HepG2 (cell line): Measurements from ENCODE around the gene SEC11A. TPM values are rescaled to one million over a fixed set of nuclear protein-coding genes. Genes with fewer than 3 reads are reported as not detected.
A peak's percentile ranks its signal among the peaks of the same experiment; 100 is the strongest.

Experiments used
- ATAC-seq: fragments of 200-7000 bp; cut with Tn5 transposase; 3 replicates; pipeline ENCODE4 v1.9.1; 2020; ENCODE audit warnings: mild to moderate bottlenecking, moderate library complexity
- BruUV-seq: library from RNA; stranded (reverse); fragments of 400-500 nt; replicated peaks from 2 replicates; lab custom pipeline; 2021; lab: Mats Ljungman, UMichigan
- CTCF ChIA-PET: fragments of 300-600 bp; formaldehyde crosslinking; extraction: SDS; loops from one replicate; lab custom pipeline; 2021; ENCODE audit warnings: low total read pairs, inconsistent platforms, low intra/inter-chr PET ratio; lab: Yijun Ruan, JAX
- POLR2A ChIA-PET: fragments of 350-600 bp; sonication (Branson Sonifier 250); formaldehyde crosslinking; loops from one replicate; lab custom pipeline; 2020; ENCODE audit warnings: antibody characterized with exemption, inconsistent platforms; lab: Yijun Ruan, JAX
- DNase-seq: peaks from one replicate; pipeline ENCODE4 v3.0.0-alpha.2; 2015; ENCODE audit warnings: low spot score
- FAIRE-seq: peaks from 3 replicates; lab custom pipeline; 2011; peaks lifted over from hg19 to GRCh38; lab: Jason Lieb, UNC
- H2AFZ ChIP-seq: one replicate; pipeline ENCODE4 v1.6.1; 2011; ENCODE audit warnings: low read length, inconsistent platforms
- H3K27ac ChIP-seq: fragments of 300-600 bp; 3 replicates; pipeline ENCODE4 v1.8.0; 2011; ENCODE audit warnings: mixed run types, mild to moderate bottlenecking, mixed read lengths, low read length, inconsistent platforms; ENCODE audit not compliant: insufficient read depth; ENCODE audit errors: extremely low read length
- H3K27me3 ChIP-seq, 2 experiments: fragments of 200-600 bp in 1 of 2; 2 replicates in 1 of 2; 3 replicates in 1 of 2; pipeline versions ENCODE4 v1.6.0 to v1.8.0; 2011; ENCODE audit warnings: low read length in 2 of 2, mild to moderate bottlenecking in 2 of 2, moderate library complexity in 2 of 2, inconsistent platforms in 1 of 2; ENCODE audit not compliant: insufficient read depth in 2 of 2, control insufficient read depth in 1 of 2
- H3K36me3 ChIP-seq, 2 experiments: fragments of 200-600 bp in 1 of 2; replicated peaks in 1 of 2; 2 replicates in 1 of 2; 3 replicates in 1 of 2; pipeline versions ENCODE4 v1.5.1 to v1.8.0; 2011; ENCODE audit warnings: low read length in 2 of 2, inconsistent platforms in 1 of 2; ENCODE audit not compliant: insufficient read depth in 2 of 2, control insufficient read depth in 1 of 2
- H3K4me1 ChIP-seq: 2 replicates; pipeline ENCODE4 v1.5.1; 2012; ENCODE audit warnings: low read length, inconsistent platforms; ENCODE audit not compliant: insufficient read depth
- H3K4me2 ChIP-seq: 2 replicates; pipeline ENCODE4 v1.6.0; 2011; ENCODE audit warnings: low read depth, low read length, inconsistent platforms
- H3K4me3 ChIP-seq, 3 experiments: fragments of 200-600 bp in 1 of 3; sonication (generic), shearing (Covaris generic) in 1 of 3; replicated peaks in 1 of 3; 2 replicates each; pipeline ENCODE4 v1.5.1; 2011 to 2016; ENCODE audit warnings: low read length in 3 of 3, inconsistent platforms in 2 of 3, low read depth in 2 of 3, mild to moderate bottlenecking in 2 of 3, control low read depth in 1 of 3, mixed read lengths in 1 of 3; ENCODE audit not compliant: insufficient read depth in 1 of 3
- H3K79me2 ChIP-seq: one replicate; pipeline ENCODE4 v1.6.1; 2011; ENCODE audit warnings: low read length, inconsistent platforms; ENCODE audit not compliant: insufficient read depth
- H3K9ac ChIP-seq: 2 replicates; pipeline ENCODE4 v1.6.0; 2011; ENCODE audit warnings: mild to moderate bottlenecking, low read depth, low read length, inconsistent platforms; ENCODE audit not compliant: insufficient read depth
- H3K9me3 ChIP-seq: 2 replicates; pipeline ENCODE4 v1.5.1; 2012; ENCODE audit warnings: mild to moderate bottlenecking, low read length
- H4K20me1 ChIP-seq: 2 replicates; pipeline ENCODE4 v1.6.0; 2011; ENCODE audit warnings: inconsistent platforms, mild to moderate bottlenecking, low read length, moderate library complexity; ENCODE audit not compliant: insufficient read depth
- FOXK2 ChIP-seq: fragments of 450-650 bp; IDR thresholded peaks from 2 replicates; pipeline ENCODE4 v1.6.1; 2016
- MZF1 ChIP-seq: sonication (generic); formaldehyde crosslinking; IDR thresholded peaks from 2 replicates; pipeline ENCODE4 v1.8.1; 2023; ENCODE audit warnings: mild to moderate bottlenecking, missing genetic modification reagents, borderline replicate concordance
- SRF ChIP-seq: IDR thresholded peaks from 2 replicates; pipeline ENCODE4 v1.6.1; 2011; ENCODE audit warnings: mild to moderate bottlenecking, low read depth, low read length, moderate library complexity
- TFDP1 ChIP-seq: IDR thresholded peaks from 2 replicates; pipeline ENCODE4 v1.6.1; 2016; ENCODE audit warnings: missing compliant biosample characterization, missing genetic modification reagents, borderline replicate concordance
- ZNF556 ChIP-seq: sonication (generic); formaldehyde crosslinking; IDR thresholded peaks from 2 replicates; pipeline ENCODE4 v1.4.0; 2020; ENCODE audit warnings: mild to moderate bottlenecking, missing genetic modification reagents, borderline replicate concordance
- ZNF616 ChIP-seq: sonication (generic); formaldehyde crosslinking; IDR thresholded peaks from 2 replicates; pipeline ENCODE4 v1.5.0; 2020; ENCODE audit warnings: low read depth, mild to moderate bottlenecking, missing genetic modification reagents
- ZNF672 ChIP-seq: sonication (generic); formaldehyde crosslinking; IDR thresholded peaks from 2 replicates; pipeline ENCODE4 v1.8.1; 2022; ENCODE audit warnings: missing genetic modification reagents
- ZNF768 ChIP-seq: sonication (generic); formaldehyde crosslinking; IDR thresholded peaks from 2 replicates; pipeline ENCODE4 v1.4.0; 2020; ENCODE audit warnings: missing genetic modification reagents
- WGBS: methylation state at CpG from one replicate; pipeline ENCODE4 v1.1.6; 2017; ENCODE audit warnings: low lambda C conversion rate; 5-methylcytosine and 5-hydroxymethylcytosine counted together
- in situ Hi-C: cut with HindIII; loops from 2 replicates; pipeline ENCODE4 v1.10.0; 2017; ENCODE audit warnings: low pct_unique_long_range_greater_than_20kb; ENCODE audit not compliant: extremely low pct_ligation_motif_present
- intact Hi-C: fragments of 100-400 bp; cut with micrococcal nuclease; formaldehyde crosslinking; loops from one replicate; pipeline ENCODE4 v1.10.0; 2022; ENCODE audit not compliant: unreplicated experiment
- polyA plus RNA-seq, 8 experiments: library from polyadenylated mRNA; depleted of rRNA in 3 of 8; stranded (reverse) in 7 of 8; unstranded in 1 of 8; fragments of >200 nt; fragmentation: Illumina TruSeq in 4 of 8; extraction: Trizol in 4 of 8; gene quantifications; 2 replicates each; pipeline versions ENCODE4 v1.2.1 to v1.2.3, GENCODE V29; 2011 to 2016; ENCODE audit warnings: low read depth in 4 of 8, missing spikeins in 1 of 8, mixed read lengths in 1 of 8; ENCODE audit not compliant: insufficient read depth in 1 of 8
- total RNA-seq, 5 experiments: library from RNA; depleted of rRNA; stranded (reverse); fragments of >200 nt; fragmentation: Illumina TruSeq; extraction: Trizol; gene quantifications; 2 replicates each; pipeline ENCODE4 v1.2.3, GENCODE V29; 2016; ENCODE audit warnings: low read depth in 1 of 5
- TF ChIP-seq, protein P1 (sequence below): sonication (generic); formaldehyde crosslinking; IDR thresholded peaks from 2 replicates; pipeline ENCODE4 v1.4.0; 2020; ENCODE audit warnings: mild to moderate bottlenecking, missing genetic modification reagents

Gene SEC11A
- total and polyA plus RNA-seq, 2 of the 13 experiments (the other 11 are each of a cell fraction or from before 2014, with no cell fraction given): 141 to 230 TPM

DNA sequence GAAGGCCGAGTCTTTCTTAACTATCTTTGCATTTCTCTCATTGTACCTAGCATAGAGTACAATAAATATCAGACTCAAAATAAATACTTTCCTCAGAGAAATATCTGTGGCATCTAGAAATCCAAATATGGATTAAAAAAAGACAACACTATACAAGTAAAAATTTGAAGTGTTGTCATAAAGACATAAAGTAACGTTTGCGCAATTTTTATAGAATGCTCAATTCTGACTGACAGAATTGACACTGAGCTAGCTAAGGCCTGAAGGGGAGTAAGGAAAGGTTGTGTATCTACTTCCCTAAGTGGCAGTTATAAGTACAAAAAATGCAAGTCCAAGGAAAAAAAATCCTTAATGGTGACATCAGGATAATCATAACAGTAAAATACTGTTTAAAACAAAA, 1.1 kb downstream of the SEC11A start (continued):
- TF ChIP-seq, protein P1, sequence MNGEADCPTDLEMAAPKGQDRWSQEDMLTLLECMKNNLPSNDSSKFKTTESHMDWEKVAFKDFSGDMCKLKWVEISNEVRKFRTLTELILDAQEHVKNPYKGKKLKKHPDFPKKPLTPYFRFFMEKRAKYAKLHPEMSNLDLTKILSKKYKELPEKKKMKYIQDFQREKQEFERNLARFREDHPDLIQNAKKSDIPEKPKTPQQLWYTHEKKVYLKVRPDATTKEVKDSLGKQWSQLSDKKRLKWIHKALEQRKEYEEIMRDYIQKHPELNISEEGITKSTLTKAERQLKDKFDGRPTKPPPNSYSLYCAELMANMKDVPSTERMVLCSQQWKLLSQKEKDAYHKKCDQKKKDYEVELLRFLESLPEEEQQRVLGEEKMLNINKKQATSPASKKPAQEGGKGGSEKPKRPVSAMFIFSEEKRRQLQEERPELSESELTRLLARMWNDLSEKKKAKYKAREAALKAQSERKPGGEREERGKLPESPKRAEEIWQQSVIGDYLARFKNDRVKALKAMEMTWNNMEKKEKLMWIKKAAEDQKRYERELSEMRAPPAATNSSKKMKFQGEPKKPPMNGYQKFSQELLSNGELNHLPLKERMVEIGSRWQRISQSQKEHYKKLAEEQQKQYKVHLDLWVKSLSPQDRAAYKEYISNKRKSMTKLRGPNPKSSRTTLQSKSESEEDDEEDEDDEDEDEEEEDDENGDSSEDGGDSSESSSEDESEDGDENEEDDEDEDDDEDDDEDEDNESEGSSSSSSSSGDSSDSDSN (CRISPR knock-in tag): no peak
- TF ChIP-seq ZNF616 (CRISPR knock-in tag): no peak
- no peak for TF ChIP-seq ZNF672 (CRISPR knock-in tag)
- TF ChIP-seq TFDP1: no peak
- TF ChIP-seq SRF: no peak
- no peak for TF ChIP-seq FOXK2
- no peak for TF ChIP-seq ZNF556 (CRISPR knock-in tag)

DNA sequence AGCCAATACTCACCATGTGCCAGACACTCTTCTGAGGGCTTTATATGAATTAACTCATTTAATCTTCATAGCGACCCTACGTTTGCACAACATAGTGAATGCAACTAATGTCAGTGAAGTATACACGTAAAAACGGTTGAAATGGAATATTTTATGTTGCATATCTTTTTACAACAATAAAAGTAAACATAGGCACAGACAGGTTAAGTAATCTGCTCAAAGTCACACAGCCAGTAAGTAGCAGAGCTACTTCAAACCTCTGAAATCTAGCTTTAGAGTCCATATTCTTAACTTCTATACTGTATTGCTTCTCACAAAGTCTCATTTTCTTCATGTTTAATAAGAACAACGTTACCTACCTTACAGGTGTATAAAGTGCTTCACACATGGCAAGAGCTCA, 1.6 kb downstream of the SEC11A start:
- Histone ChIP-seq H3K27ac (no peak overlapping the region), H3K4me3 (peak overlapping the region; percentile 72 to 89 (median 84); a peak in 5 of 6 replicates), H3K27me3 (no peaks in the 10 kb centered on the region; a peak in 1 of 5 replicates), H3K4me1 (peaks cover 26% of the 10 kb centered on the region), H2AFZ (no peak overlapping the region), H3K9me3 (no peaks in the 10 kb centered on the region), H4K20me1 (peaks cover 15% of the 10 kb centered on the region), H3K79me2 (peaks cover 55% of the 10 kb centered on the region), H3K4me2 (peak overlapping the region; percentile 85), H3K9ac (peak overlapping the region; percentile 92), H3K36me3 (peaks cover 4 to 10% of the 10 kb centered on the region in 2 experiments; a peak in 3 of 5 replicates)
- CTCF ChIA-PET: no interaction called here
- no peak for FAIRE-seq
- no TSS peak for BruUV-seq
- ATAC-seq: no peak
- POLR2A ChIA-PET: interaction anchor here (0.8 to 2.9 kb wide), 2 partner anchors 20 to 56 kb away, joined by 3 to 31 read pairs; no protein-coding TSS in a partner anchor
- no peak for DNase-seq
- in situ Hi-C loops (no loop called here), intact Hi-C loops (no loop called here)
- 53% methylated on average over 5 of the region's 5 CpGs for WGBS
- TF ChIP-seq MZF1 (CRISPR knock-in tag) (no peak), ZNF768 (CRISPR knock-in tag) (peak; percentile 81; the same call in 1 of the 2 replicates)
